ENCODE data around the gene DCLRE1C. TPM values are rescaled to one million over a fixed set of nuclear protein-coding genes. Genes with fewer than 3 reads are reported as not detected.
A peak's percentile ranks its signal among the peaks of the same experiment; 100 is the strongest.
"Not testable (repeated sequence)": the region's sequence is repeated elsewhere in the genome, so short reads cannot be mapped to it uniquely, and the experiment has no call there.

Gene DCLRE1C
- total RNA-seq, 1 donor from 2014 or later: 20.5 TPM

DNA sequence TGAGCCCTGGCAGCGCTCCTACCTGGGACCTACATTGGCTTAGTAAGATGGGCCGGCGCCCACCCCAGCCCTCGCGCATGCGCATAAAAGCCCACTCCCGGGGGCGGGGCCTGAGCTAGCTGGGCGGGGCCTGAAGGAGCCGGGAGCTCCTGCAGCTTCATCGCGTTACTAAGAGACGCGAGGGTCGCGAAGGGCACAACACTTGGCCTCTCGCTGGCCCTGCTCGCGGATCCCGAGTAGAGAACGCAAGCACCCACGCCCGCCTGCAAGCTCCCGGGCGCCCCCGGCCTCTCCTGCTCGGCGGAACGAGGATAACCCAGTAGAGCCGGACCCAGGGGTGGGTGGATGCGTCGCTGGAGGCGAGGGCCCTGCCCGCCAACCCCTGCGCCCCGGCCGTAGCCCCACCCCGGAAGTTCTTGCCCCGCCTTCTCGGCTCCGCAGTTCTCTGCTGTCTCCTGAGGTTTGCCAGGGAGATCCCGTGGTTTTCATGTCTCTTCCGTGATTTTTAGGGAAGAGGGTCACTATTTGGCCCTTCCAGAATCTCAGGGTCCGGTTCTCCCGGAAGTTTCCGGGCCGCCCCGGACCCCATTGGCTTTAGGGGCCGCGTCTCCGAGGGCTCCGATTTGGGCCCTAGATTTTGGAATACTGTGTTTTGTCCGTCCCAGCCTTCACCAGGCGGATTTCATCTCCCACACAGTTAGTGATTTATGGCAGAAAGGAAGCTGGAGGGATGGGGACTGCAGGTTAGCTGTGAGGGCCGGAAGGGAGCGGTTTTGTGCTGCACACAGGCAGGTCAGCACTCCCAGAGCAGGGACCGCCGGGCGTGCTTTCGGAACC lies 5.5 kb upstream of the DCLRE1C start, which contains the start of gene MEIG1:
Gene MEIG1 (plus strand): TSS at position 168 of the 837 bp plus-strand sequence. CDS start 7,081 bp downstream, outside the sequence.
- DNase-seq (ENCODE audit: low spot score): peak; percentile 88
- Mint-ChIP-seq H3K9me3 (no peaks in the 10 kb centered on the region), H3K36me3 (ENCODE audit: low read depth) (no peaks in the 10 kb centered on the region), H3K4me1 (ENCODE audit: low read depth) (peaks cover 29% of the 10 kb centered on the region), H3K27me3 (ENCODE audit: low read depth) (no peaks in the 10 kb centered on the region), H3K27ac (peak within 1 kb of the TSS; percentile 99), H3K4me3 (ENCODE audit: low read depth) (peak within 1 kb of the TSS; percentile 94)
- intact Hi-C loops (cut with micrococcal nuclease): loop anchor here (1.0 to 10.0 kb wide), 5 partner anchors 81 to 425 kb away; partner anchors contain the start of genes CDNF, HSPA14, MSANTD7 and NMT2

DNA sequence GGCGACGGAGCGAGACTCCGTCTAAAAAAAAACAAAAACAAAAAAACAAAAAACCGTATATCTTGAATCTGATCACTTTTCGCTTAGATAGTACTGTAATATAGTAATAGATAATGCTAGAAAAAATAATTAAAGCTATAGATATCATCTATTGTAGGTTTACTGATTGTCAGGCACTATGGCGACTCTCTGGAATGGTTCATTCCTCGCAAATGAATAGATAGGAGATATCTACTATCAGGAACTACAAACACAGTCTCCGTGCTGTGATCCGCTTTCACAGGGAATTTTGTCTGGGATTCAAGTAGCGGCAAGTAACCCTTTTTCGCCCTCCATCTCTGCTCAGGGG lies 5.0 kb upstream of the DCLRE1C start:
- Mint-ChIP-seq H3K36me3 (ENCODE audit: low read depth) (peaks cover 1% of the 10 kb centered on the region), H3K27ac (peak overlapping the region; percentile 99), H3K4me1 (ENCODE audit: low read depth) (peaks cover 31% of the 10 kb centered on the region), H3K27me3 (ENCODE audit: low read depth) (no peaks in the 10 kb centered on the region), H3K9me3 (no peaks in the 10 kb centered on the region), H3K4me3 (ENCODE audit: low read depth) (peak overlapping the region; percentile 94)
- intact Hi-C loops (cut with micrococcal nuclease): loop anchor here (1.0 to 10.0 kb wide), 5 partner anchors 81 to 424 kb away; partner anchors contain the start of genes CDNF, HSPA14, MSANTD7 and NMT2
- DNase-seq (ENCODE audit: low spot score): no peak

DNA sequence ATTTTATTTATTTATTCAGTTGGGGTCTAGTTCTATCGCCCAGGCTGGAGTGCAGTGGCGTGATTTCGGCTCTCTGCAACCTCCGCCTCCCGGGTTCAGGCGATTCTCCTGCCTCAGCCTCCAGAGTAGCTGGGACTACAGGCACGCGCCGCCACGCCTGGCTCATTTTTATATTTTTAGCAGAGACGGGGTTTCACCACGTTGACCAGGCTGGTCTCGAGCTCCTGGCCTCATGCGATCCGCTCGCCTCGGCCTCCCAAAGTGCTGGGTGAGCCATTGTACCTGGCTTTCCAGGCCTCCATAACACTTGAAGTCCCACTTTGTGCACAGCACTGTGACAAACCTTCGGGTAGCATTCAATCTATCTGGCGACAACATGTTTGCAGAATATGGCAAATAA lies 1.0 kb upstream of the DCLRE1C start:
- no peaks in the 10 kb centered on the region for H3K27me3 Mint-ChIP-seq (ENCODE audit: low read depth)
- peak overlapping the region; percentile 89 for H3K4me3 Mint-ChIP-seq (ENCODE audit: low read depth)
- peak overlapping the region; percentile 93 for H3K27ac Mint-ChIP-seq
- intact Hi-C loops (cut with micrococcal nuclease): loop anchor here (1.0 to 10.0 kb wide), 4 partner anchors 142 to 420 kb away; partner anchors contain the start of gene RPP38
- no peak for DNase-seq (ENCODE audit: low spot score)
- no peaks in the 10 kb centered on the region for H3K9me3 Mint-ChIP-seq
- H3K36me3 Mint-ChIP-seq (ENCODE audit: low read depth): peaks cover 21% of the 10 kb centered on the region
- H3K4me1 Mint-ChIP-seq (ENCODE audit: low read depth): peaks cover 42% of the 10 kb centered on the region

DNA sequence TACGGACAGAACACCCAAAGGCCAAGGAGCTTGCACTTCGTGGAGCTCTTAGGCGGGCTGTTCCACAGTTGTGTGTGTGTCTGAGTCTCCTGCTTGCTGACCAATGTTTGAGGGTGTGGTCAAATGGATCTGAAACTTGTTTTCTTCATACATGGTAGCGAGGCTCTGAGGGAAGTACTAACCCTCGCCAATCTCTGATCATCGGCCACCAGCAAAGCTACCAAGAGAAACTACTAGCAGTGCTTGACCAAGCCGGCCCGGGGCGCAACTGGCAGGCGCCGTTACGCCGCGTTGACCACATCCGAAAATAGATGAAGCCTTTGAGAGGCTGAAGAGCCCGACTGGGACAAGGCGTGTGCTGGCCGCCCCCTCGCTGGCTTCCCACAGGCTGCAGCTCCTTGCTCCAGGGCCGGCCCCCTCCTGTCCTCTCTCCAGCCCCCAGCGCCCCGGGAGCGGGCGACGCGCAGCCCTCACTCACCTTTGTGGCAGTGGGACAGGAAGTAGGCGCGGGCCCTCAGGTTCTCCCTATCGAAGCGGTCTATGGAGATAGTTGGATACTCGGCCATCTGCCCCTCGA lies 384 bp downstream of the DCLRE1C start:
- Mint-ChIP-seq H3K9me3 (no peaks in the 10 kb centered on the region), H3K36me3 (ENCODE audit: low read depth) (peaks cover 31% of the 10 kb centered on the region), H3K27ac (peak overlapping the region; percentile 93), H3K27me3 (ENCODE audit: low read depth) (no peaks in the 10 kb centered on the region), H3K4me3 (ENCODE audit: low read depth) (peak overlapping the region; percentile 89), H3K4me1 (ENCODE audit: low read depth) (peaks cover 43% of the 10 kb centered on the region)
- intact Hi-C loops (cut with micrococcal nuclease): loop anchor here (5.0 to 10.0 kb wide), 3 partner anchors 296 to 419 kb away; no protein-coding TSS in a partner anchor
- no peak for DNase-seq (ENCODE audit: low spot score)

- peaks cover 37% of the 10 kb centered on the region for H3K36me3 Mint-ChIP-seq (ENCODE audit: low read depth)
- peaks cover 42% of the 10 kb centered on the region for H3K4me1 Mint-ChIP-seq (ENCODE audit: low read depth)
- peak overlapping the region; percentile 93 for H3K27ac Mint-ChIP-seq
- no peaks in the 10 kb centered on the region for H3K27me3 Mint-ChIP-seq (ENCODE audit: low read depth)
- no peak for DNase-seq (ENCODE audit: low spot score)
- H3K9me3 Mint-ChIP-seq: no peaks in the 10 kb centered on the region
- peak overlapping the region; percentile 89 for H3K4me3 Mint-ChIP-seq (ENCODE audit: low read depth)
- intact Hi-C loops (cut with micrococcal nuclease): loop anchor here (5.0 to 10.0 kb wide), 3 partner anchors 296 to 418 kb away; no protein-coding TSS in a partner anchor
These were observed 959 bp downstream of the DCLRE1C start for GRCh38 chr10:14952851-14953423.

DNA sequence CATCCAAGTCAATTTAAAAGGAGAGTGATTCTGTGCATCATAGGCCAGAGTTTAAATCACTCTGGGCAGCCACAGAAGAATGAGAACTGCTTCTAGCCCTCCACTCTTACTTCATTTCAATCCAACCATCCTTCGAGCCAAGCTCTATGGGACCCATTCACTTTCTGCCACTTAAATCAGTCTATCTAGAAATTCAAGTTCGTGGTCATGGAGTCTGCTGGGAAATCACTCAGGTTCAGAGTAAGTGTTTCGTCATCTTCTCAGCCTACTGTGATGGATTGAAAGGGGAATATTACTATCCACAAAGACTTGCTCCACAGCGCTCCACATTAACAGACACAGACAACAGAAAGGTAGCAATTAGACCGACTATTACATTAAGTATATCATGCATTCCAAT lies 4.6 kb downstream of the DCLRE1C start:
- Mint-ChIP-seq H3K9me3 (no peaks in the 10 kb centered on the region), H3K36me3 (ENCODE audit: low read depth) (peaks cover 61% of the 10 kb centered on the region), H3K27ac (no peak overlapping the region), H3K4me1 (ENCODE audit: low read depth) (peaks cover 25% of the 10 kb centered on the region), H3K4me3 (ENCODE audit: low read depth) (no peak overlapping the region), H3K27me3 (ENCODE audit: low read depth) (no peaks in the 10 kb centered on the region)
- intact Hi-C loops (cut with micrococcal nuclease): no loop called here
- DNase-seq (ENCODE audit: low spot score): no peak

GRCh38 chr10:14947268-14947667 lies 6.6 kb downstream of the DCLRE1C start:
- peaks cover 63% of the 10 kb centered on the region for H3K36me3 Mint-ChIP-seq (ENCODE audit: low read depth)

DNA sequence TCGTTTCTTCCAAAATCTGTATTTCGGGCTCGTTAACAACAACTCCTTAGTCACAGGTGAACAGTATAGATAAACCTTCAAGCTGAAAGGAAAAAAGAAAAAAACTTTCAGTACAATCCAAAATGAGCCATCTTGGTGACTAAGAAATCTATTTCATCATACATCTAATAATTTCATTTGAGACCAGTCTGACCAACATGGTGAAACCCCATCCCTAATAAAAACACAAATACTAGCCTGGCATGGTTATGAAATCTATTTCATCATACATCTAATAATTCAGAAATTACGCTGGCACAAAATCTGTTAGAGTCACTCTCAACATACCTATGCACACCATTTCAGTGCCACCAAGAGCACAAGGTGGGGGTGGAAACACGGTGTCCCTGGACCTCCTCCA lies 8.8 kb downstream of the DCLRE1C start:
- H3K36me3 Mint-ChIP-seq (ENCODE audit: low read depth): peaks cover 64% of the 10 kb centered on the region
- intact Hi-C loops (cut with micrococcal nuclease): no loop called here
- no peak overlapping the region for H3K27ac Mint-ChIP-seq

More at GRCh38 chr10:14947268-14947667, 6.6 kb downstream of the DCLRE1C start:
- no peaks in the 10 kb centered on the region for H3K27me3 Mint-ChIP-seq (ENCODE audit: low read depth)
- H3K4me3 Mint-ChIP-seq (ENCODE audit: low read depth): no peak overlapping the region
- DNase-seq (ENCODE audit: low spot score): no peak
- no peaks in the 10 kb centered on the region for H3K9me3 Mint-ChIP-seq
- intact Hi-C loops (cut with micrococcal nuclease): no loop called here
- H3K27ac Mint-ChIP-seq: no peak overlapping the region
- H3K4me1 Mint-ChIP-seq (ENCODE audit: low read depth): peaks cover 20% of the 10 kb centered on the region

DNA sequence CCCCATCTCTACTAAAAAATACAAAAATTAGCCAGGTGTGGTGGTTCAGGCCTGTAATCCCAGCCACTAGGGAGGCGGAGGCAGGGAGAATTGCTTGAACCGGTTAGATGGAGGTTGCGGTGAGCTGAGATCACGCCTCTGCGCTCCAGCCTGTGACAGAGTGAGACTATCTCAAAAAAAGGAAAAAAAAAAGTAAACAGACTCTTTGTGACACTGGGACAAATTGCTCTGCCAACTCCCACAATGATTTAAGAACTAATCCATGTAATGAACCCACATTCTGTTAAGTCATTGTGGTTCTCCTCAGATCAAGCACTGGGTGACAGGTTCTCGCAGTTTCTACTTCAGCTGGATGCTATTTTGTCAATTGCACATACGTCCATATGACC lies 11.0 kb downstream of the DCLRE1C start:
- peaks cover 58% of the 10 kb centered on the region for H3K36me3 Mint-ChIP-seq (ENCODE audit: low read depth)
- H3K9me3 Mint-ChIP-seq; H3K27ac Mint-ChIP-seq; intact Hi-C loops (cut with micrococcal nuclease); H3K27me3 Mint-ChIP-seq (ENCODE audit: low read depth); DNase-seq (ENCODE audit: low spot score); H3K4me3 Mint-ChIP-seq (ENCODE audit: low read depth): not testable (repeated sequence)
- peaks cover 10% of the 10 kb centered on the region for H3K4me1 Mint-ChIP-seq (ENCODE audit: low read depth)

More for the DNA sequence above, 8.8 kb downstream of the DCLRE1C start:
- no peaks in the 10 kb centered on the region for H3K9me3 Mint-ChIP-seq
- no peaks in the 10 kb centered on the region for H3K27me3 Mint-ChIP-seq (ENCODE audit: low read depth)
- no peak for DNase-seq (ENCODE audit: low spot score)
- no peak overlapping the region for H3K4me3 Mint-ChIP-seq (ENCODE audit: low read depth)
- H3K4me1 Mint-ChIP-seq (ENCODE audit: low read depth): peaks cover 14% of the 10 kb centered on the region

DNA sequence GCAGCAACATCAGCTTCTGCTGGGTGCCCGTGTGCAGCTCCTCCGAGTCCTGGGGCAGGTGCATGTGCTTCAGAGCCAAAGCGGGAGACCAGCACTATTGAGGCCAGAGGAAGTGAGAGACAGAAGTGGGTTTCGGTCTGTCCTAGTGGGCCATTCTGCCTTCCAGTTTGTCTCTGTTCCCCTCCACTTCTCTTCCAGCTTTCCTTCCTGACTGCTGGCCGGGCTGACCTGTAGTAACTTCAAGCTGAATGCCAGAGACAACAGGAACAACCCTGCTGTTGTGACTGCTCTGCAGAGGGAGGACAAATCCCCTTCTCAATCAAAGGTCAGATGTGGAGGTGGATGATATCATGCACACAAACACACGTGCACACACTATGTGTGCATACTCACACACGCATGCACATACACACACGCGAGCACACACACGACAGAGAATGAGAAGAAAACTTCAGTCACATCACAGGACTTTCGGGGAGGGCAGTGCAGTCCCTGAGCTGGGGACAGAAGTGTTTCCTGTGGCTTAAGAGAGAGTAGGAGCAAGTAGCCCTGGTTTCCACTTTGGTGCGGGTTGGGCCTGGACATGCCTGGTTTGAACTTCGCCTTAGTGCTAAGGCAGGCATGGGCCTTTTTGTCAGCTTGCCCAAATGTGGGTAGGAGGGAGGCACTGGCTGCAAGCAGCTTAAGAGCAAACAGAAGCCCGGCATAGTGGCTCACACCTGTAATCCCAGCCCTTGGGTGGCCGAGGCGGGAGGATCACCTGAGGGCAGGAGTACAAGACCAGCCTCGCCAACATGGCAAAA lies 11.5 kb downstream of the DCLRE1C start:
- intact Hi-C loops (cut with micrococcal nuclease); H3K9me3 Mint-ChIP-seq; DNase-seq (ENCODE audit: low spot score); H3K4me3 Mint-ChIP-seq (ENCODE audit: low read depth); H3K27me3 Mint-ChIP-seq (ENCODE audit: low read depth): not testable (repeated sequence)
- peaks cover 10% of the 10 kb centered on the region for H3K4me1 Mint-ChIP-seq (ENCODE audit: low read depth)
- peaks cover 57% of the 10 kb centered on the region for H3K36me3 Mint-ChIP-seq (ENCODE audit: low read depth)
- H3K27ac Mint-ChIP-seq: peak overlapping the region; percentile 5

DNA sequence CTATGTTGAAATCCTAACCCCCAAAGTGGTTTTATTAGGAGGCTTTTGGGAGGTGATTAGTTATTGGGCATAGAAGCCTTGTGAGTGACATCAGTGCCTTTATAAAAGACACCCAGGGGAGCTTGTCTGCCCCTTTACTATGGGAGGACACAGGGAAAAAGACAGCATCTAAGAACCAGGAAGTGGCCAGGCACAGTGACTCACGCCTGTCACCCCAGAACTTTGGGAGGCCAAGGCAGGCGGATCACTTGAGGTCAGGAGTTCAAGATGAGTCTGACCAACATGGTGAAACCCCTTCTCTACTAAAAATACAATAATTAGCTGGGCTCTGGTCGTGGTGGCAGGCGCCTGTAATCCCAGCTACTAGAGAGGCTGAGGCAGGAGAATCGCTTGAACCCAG lies 14.9 kb downstream of the DCLRE1C start:
- intact Hi-C loops (cut with micrococcal nuclease); DNase-seq (ENCODE audit: low spot score); H3K9me3 Mint-ChIP-seq; H3K4me3 Mint-ChIP-seq (ENCODE audit: low read depth); H3K27me3 Mint-ChIP-seq (ENCODE audit: low read depth): not testable (repeated sequence)
- H3K4me1 Mint-ChIP-seq (ENCODE audit: low read depth): peaks cover 10% of the 10 kb centered on the region
- H3K27ac Mint-ChIP-seq: peak overlapping the region; percentile 33
- H3K36me3 Mint-ChIP-seq (ENCODE audit: low read depth): peaks cover 60% of the 10 kb centered on the region

DNA sequence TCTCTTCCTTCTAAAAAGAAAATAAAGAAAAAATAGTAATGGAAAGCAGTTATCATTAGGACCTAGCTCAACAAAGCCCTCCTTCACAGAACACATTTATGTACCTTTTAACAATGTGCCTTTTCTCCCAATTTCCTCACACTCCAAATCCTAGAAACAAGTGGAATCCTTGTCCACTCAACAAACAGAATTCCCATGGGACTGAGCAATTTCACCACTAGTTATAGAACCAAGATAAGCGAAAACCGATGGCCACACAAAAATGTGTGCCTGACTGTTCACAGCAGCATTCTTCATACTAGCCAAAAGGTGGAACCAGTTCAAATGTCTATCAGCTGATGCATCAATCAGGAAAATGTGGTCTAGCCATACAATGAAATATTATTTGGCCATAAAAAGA lies 17.3 kb downstream of the DCLRE1C start:
- Mint-ChIP-seq H3K36me3 (ENCODE audit: low read depth) (peaks cover 61% of the 10 kb centered on the region), H3K4me1 (ENCODE audit: low read depth) (peaks cover 2% of the 10 kb centered on the region), H3K9me3 (no peaks in the 10 kb centered on the region), H3K27me3 (ENCODE audit: low read depth) (no peaks in the 10 kb centered on the region), H3K27ac (no peak overlapping the region), H3K4me3 (ENCODE audit: low read depth) (no peak overlapping the region)
- intact Hi-C loops (cut with micrococcal nuclease): no loop called here
- no peak for DNase-seq (ENCODE audit: low spot score)

Data from activated T-helper 2 cell treated with anti-CD3 and anti-CD28 coated beads, Interferon-gamma antibody, Interleukin-2, Interleukin-4, amounts not matched to agents 10 μg/mL and 5 μg/mL and 100 μg/mL, durations not matched to agents 14 hours and 24 hours and 36 hours (primary cell).